ENCODE data around the gene USP10. TPM values are rescaled to one million over a fixed set of nuclear protein-coding genes. Genes with fewer than 3 reads are reported as not detected.

The USP10 gene
- total and polyA plus RNA-seq, 4 donors: 28.2 to 46.1 (median 42.0) TPM

DNA sequence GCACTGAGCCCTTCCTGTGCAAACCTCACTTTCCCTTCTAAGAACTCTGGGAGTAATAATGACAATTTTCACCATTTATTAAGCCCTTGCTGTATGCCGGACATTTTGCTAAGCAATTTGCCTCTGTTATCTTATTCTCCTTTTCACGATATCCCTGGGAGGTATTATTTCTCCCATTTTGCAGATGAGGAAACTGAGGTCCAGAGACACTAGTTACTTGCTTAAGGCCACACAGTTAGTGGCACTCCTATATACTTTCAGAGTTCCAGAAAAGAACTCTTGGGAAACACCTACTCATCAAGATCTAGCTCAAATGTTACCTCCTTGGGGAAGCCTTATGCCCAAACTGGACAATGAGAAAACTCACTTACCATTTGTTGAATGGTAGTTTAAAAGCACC, 4.8 kb upstream of the USP10 start:
- DNase-seq (ENCODE audit: low spot score): no peak
- no peaks in the 10 kb centered on the region for H3K27me3 ChIP-seq (ENCODE audit: control insufficient read depth in 4 of 4, insufficient read depth in 4 of 4, low read length in 3 of 4)
- no peak for TF ChIP-seq EGR1 (IDR thresholded peaks at IDR 0.05; ENCODE audit: low read depth in 2 of 2)
- no peak for TF ChIP-seq NR2F2 (IDR thresholded peaks at IDR 0.05)
- TF ChIP-seq ZBTB33 (IDR thresholded peaks at IDR 0.05): no peak
- TF ChIP-seq YY1 (IDR thresholded peaks at IDR 0.05): no peak
- no peak for TF ChIP-seq RAD21 (IDR thresholded peaks at IDR 0.05)
- TF ChIP-seq, protein P1, sequence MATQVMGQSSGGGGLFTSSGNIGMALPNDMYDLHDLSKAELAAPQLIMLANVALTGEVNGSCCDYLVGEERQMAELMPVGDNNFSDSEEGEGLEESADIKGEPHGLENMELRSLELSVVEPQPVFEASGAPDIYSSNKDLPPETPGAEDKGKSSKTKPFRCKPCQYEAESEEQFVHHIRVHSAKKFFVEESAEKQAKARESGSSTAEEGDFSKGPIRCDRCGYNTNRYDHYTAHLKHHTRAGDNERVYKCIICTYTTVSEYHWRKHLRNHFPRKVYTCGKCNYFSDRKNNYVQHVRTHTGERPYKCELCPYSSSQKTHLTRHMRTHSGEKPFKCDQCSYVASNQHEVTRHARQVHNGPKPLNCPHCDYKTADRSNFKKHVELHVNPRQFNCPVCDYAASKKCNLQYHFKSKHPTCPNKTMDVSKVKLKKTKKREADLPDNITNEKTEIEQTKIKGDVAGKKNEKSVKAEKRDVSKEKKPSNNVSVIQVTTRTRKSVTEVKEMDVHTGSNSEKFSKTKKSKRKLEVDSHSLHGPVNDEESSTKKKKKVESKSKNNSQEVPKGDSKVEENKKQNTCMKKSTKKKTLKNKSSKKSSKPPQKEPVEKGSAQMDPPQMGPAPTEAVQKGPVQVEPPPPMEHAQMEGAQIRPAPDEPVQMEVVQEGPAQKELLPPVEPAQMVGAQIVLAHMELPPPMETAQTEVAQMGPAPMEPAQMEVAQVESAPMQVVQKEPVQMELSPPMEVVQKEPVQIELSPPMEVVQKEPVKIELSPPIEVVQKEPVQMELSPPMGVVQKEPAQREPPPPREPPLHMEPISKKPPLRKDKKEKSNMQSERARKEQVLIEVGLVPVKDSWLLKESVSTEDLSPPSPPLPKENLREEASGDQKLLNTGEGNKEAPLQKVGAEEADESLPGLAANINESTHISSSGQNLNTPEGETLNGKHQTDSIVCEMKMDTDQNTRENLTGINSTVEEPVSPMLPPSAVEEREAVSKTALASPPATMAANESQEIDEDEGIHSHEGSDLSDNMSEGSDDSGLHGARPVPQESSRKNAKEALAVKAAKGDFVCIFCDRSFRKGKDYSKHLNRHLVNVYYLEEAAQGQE (IDR thresholded peaks at IDR 0.05): no peak
- no peak for TF ChIP-seq JUND (IDR thresholded peaks at IDR 0.05)
- TF ChIP-seq TAF1 (conservative IDR thresholded peaks at IDR 0.05): no peak
- TF ChIP-seq GABPA (IDR thresholded peaks at IDR 0.05 in 1 of 2, conservative IDR thresholded peaks at IDR 0.05 in 1 of 2): no peak
- TF ChIP-seq, protein P2, sequence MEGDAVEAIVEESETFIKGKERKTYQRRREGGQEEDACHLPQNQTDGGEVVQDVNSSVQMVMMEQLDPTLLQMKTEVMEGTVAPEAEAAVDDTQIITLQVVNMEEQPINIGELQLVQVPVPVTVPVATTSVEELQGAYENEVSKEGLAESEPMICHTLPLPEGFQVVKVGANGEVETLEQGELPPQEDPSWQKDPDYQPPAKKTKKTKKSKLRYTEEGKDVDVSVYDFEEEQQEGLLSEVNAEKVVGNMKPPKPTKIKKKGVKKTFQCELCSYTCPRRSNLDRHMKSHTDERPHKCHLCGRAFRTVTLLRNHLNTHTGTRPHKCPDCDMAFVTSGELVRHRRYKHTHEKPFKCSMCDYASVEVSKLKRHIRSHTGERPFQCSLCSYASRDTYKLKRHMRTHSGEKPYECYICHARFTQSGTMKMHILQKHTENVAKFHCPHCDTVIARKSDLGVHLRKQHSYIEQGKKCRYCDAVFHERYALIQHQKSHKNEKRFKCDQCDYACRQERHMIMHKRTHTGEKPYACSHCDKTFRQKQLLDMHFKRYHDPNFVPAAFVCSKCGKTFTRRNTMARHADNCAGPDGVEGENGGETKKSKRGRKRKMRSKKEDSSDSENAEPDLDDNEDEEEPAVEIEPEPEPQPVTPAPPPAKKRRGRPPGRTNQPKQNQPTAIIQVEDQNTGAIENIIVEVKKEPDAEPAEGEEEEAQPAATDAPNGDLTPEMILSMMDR (IDR thresholded peaks at IDR 0.05; ENCODE audit: low read depth, low read length, missing input control): no peak
- no peak for TF ChIP-seq FOXA1 (IDR thresholded peaks at IDR 0.05)
- no peak for TF ChIP-seq SP1 (IDR thresholded peaks at IDR 0.05)
- TF ChIP-seq RXRA (IDR thresholded peaks at IDR 0.05): no peak

GRCh38 chr16:84699147-84699711, 571 bp upstream of the USP10 start:
- H3K4me1 ChIP-seq (ENCODE audit: control insufficient read depth in 4 of 4, insufficient read depth in 4 of 4, low read length in 3 of 4): peaks cover 10 to 30% (median 16%) of the 10 kb centered on the region in 4 donors
- no peaks in the 10 kb centered on the region for H3K9me3 ChIP-seq (ENCODE audit: control insufficient read depth in 4 of 4, low read length in 3 of 4)
- no peaks in the 10 kb centered on the region for H3K36me3 ChIP-seq (ENCODE audit: control insufficient read depth in 4 of 4, insufficient read depth in 3 of 4, low read depth in 1 of 4, low read length in 3 of 4)
- H3K27ac ChIP-seq (ENCODE audit: low read depth in 1 of 2, low read length in 2 of 2): peak overlapping the region in 1 of 2 donors; percentile 88
- peak overlapping the region; percentile 84 to 98 (median 97) for H3K4me3 ChIP-seq (ENCODE audit: low read depth in 1 of 3, low read length in 3 of 3)
- no peak for DNase-seq (ENCODE audit: low spot score)
- H3K27me3 ChIP-seq (ENCODE audit: control insufficient read depth in 4 of 4, insufficient read depth in 4 of 4, low read length in 3 of 4): no peaks in the 10 kb centered on the region
- peak overlapping the region in 1 of 2 donors; percentile 28 for H3K9ac ChIP-seq (ENCODE audit: low read depth in 1 of 2, low read length in 2 of 2)
- WGBS: 26% methylated on average over 29 of the region's 29 CpGs
- no peak for TF ChIP-seq SP1 (IDR thresholded peaks at IDR 0.05)
- TF ChIP-seq RAD21 (IDR thresholded peaks at IDR 0.05): no peak
- no peak for TF ChIP-seq ATF3 (IDR thresholded peaks at IDR 0.05)
- TF ChIP-seq GABPA (IDR thresholded peaks at IDR 0.05 in 1 of 2, conservative IDR thresholded peaks at IDR 0.05 in 1 of 2): no peak
- TF ChIP-seq MAX (IDR thresholded peaks at IDR 0.05): no peak
- no peak for TF ChIP-seq NR2F2 (IDR thresholded peaks at IDR 0.05)
- no peak for TF ChIP-seq TAF1 (conservative IDR thresholded peaks at IDR 0.05)
- no peak for TF ChIP-seq RXRA (IDR thresholded peaks at IDR 0.05)
- TF ChIP-seq, protein P2 (IDR thresholded peaks at IDR 0.05; ENCODE audit: low read depth, low read length, missing input control): no peak
- no peak for TF ChIP-seq HNF4G (IDR thresholded peaks at IDR 0.05)
- TF ChIP-seq, protein P1 (IDR thresholded peaks at IDR 0.05): no peak
- no peak for TF ChIP-seq FOXA1 (IDR thresholded peaks at IDR 0.05)
- no peak for TF ChIP-seq JUND (IDR thresholded peaks at IDR 0.05)
- TF ChIP-seq EGR1 (IDR thresholded peaks at IDR 0.05; ENCODE audit: low read depth in 2 of 2): no peak

More for the DNA sequence above, 4.8 kb upstream of the USP10 start:
- H3K9ac ChIP-seq (ENCODE audit: low read depth in 1 of 2, low read length in 2 of 2): no peak overlapping the region
- peaks cover 3 to 7% (median 6%) of the 10 kb centered on the region in 4 donors for H3K4me1 ChIP-seq (ENCODE audit: control insufficient read depth in 4 of 4, insufficient read depth in 4 of 4, low read length in 3 of 4)
- H3K9me3 ChIP-seq (ENCODE audit: control insufficient read depth in 4 of 4, low read length in 3 of 4): no peaks in the 10 kb centered on the region
- no peaks in the 10 kb centered on the region for H3K36me3 ChIP-seq (ENCODE audit: control insufficient read depth in 4 of 4, insufficient read depth in 3 of 4, low read depth in 1 of 4, low read length in 3 of 4)
- H3K27ac ChIP-seq (ENCODE audit: low read depth in 1 of 2, low read length in 2 of 2): no peak overlapping the region
- no peak overlapping the region for H3K4me3 ChIP-seq (ENCODE audit: low read depth in 1 of 3, low read length in 3 of 3)
- WGBS: 95% methylated on average over 2 of the region's 2 CpGs

Data from liver (tissue), 9 donors.